Osteoblast (primary cell): ENCODE measurements around the gene GAB2. TPM values are rescaled to one million over a fixed set of nuclear protein-coding genes. Genes with fewer than 3 reads are reported as not detected.

Source experiments
- DNase-seq: peaks from one replicate; pipeline ENCODE4 v3.0.0; 2011; ENCODE audit warnings: low spot score, mixed read lengths; ENCODE audit not compliant: insufficient read length; ENCODE audit errors: missing footprints
- H2AFZ ChIP-seq: 2 replicates; pipeline ENCODE4 v1.6.0; 2011; ENCODE audit warnings: mild to moderate bottlenecking, low read length
- H3K27ac ChIP-seq: 2 replicates; pipeline ENCODE4 v1.5.1; 2011; ENCODE audit warnings: mild to moderate bottlenecking, low read depth, low read length, moderate library complexity
- H3K27me3 ChIP-seq: 2 replicates; pipeline ENCODE4 v1.6.0; 2012; ENCODE audit warnings: mild to moderate bottlenecking, control low read depth, inconsistent platforms, low read length, moderate library complexity; ENCODE audit not compliant: insufficient read depth
- H3K36me3 ChIP-seq: 2 replicates; pipeline ENCODE4 v1.5.1; 2011; ENCODE audit warnings: mild to moderate bottlenecking, low read length, control low read depth, moderate library complexity; ENCODE audit not compliant: insufficient read depth
- H3K4me1 ChIP-seq: 2 replicates; pipeline ENCODE4 v1.5.1; 2011; ENCODE audit warnings: mild to moderate bottlenecking, low read length, control low read depth, moderate library complexity; ENCODE audit not compliant: insufficient read depth
- H3K4me2 ChIP-seq: 2 replicates; pipeline ENCODE4 v1.6.0; 2011; ENCODE audit warnings: mild to moderate bottlenecking, low read length; ENCODE audit not compliant: insufficient read depth
- H3K4me3 ChIP-seq: fragments of 200-600 bp; sonication (generic); 3 replicates; pipeline ENCODE4 v1.5.1; 2012; ENCODE audit warnings: mild to moderate bottlenecking, low read length, inconsistent platforms; ENCODE audit not compliant: insufficient read depth
- H3K79me2 ChIP-seq: 2 replicates; pipeline ENCODE4 v1.6.0; 2012; ENCODE audit warnings: mild to moderate bottlenecking, low read length, control low read depth, inconsistent platforms; ENCODE audit not compliant: insufficient read depth
- H3K9me3 ChIP-seq: 2 replicates; pipeline ENCODE4 v1.5.1; 2011; ENCODE audit warnings: low read depth, low read length, control low read depth
- H4K20me1 ChIP-seq: 2 replicates; pipeline ENCODE4 v1.6.0; 2012; ENCODE audit warnings: mild to moderate bottlenecking, low read length, control low read depth; ENCODE audit not compliant: insufficient read depth
- total RNA-seq: library from RNA; depleted of rRNA; stranded (reverse); fragments of >200 nt; gene quantifications from 2 replicates; pipeline ENCODE4 v1.2.3, GENCODE V29; 2012
- TF ChIP-seq, protein P1 (sequence below): IDR thresholded peaks from 2 replicates; pipeline ENCODE4 v1.5.1; 2011; ENCODE audit warnings: mild to moderate bottlenecking, low read depth, low read length, moderate library complexity; ENCODE audit errors: extremely low read depth

Gene GAB2
- total RNA-seq, 1 donor: 18.5 TPM

DNA sequence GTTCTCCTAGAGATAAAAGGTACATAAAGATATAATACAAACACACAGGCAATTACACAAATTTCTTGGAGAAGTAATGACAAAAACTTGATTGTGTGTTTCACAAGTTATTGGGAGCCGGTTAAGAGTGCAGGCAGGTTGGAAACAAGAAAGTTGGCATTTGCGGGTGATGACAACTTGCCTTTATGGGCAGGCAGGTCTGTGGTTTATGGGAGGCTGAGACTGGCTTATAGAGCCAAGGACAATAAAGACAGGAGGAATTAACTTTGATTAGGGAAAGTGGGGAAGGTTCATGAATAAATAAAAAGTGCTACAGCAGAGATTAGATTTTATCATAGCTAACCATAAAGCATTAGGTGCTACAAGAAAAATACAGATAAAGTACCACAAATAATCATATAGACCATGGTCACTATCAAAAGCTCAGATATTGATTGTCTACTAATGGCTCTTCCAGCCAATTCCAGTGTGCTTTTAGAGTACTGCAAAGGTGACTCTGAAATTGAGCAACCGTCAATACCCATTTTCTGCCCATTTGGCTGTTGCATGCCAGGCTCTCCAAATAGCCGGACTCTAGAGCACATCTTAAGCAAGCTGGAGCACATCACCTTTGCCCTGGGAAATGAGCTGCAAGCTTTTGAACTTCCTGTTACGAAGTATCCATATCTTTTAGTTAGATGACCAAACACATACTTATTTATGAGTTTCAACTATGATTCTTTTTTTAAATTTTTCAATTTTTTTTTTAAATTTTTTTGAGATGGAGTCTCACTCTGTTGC lies 33.9 kb upstream of the GAB2 start:
- H3K9me3 ChIP-seq: no peaks in the 10 kb centered on the region
- no peaks in the 10 kb centered on the region for H3K27me3 ChIP-seq
- H3K4me1 ChIP-seq: no peaks in the 10 kb centered on the region
- H2AFZ ChIP-seq: no peak overlapping the region
- H3K27ac ChIP-seq: no peak overlapping the region
- H4K20me1 ChIP-seq: no peaks in the 10 kb centered on the region
- DNase-seq: no peak
- no peak overlapping the region for H3K4me2 ChIP-seq
- H3K79me2 ChIP-seq: no peaks in the 10 kb centered on the region
- H3K4me3 ChIP-seq: no peak overlapping the region
- TF ChIP-seq, protein P1, sequence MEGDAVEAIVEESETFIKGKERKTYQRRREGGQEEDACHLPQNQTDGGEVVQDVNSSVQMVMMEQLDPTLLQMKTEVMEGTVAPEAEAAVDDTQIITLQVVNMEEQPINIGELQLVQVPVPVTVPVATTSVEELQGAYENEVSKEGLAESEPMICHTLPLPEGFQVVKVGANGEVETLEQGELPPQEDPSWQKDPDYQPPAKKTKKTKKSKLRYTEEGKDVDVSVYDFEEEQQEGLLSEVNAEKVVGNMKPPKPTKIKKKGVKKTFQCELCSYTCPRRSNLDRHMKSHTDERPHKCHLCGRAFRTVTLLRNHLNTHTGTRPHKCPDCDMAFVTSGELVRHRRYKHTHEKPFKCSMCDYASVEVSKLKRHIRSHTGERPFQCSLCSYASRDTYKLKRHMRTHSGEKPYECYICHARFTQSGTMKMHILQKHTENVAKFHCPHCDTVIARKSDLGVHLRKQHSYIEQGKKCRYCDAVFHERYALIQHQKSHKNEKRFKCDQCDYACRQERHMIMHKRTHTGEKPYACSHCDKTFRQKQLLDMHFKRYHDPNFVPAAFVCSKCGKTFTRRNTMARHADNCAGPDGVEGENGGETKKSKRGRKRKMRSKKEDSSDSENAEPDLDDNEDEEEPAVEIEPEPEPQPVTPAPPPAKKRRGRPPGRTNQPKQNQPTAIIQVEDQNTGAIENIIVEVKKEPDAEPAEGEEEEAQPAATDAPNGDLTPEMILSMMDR: no peak
- no peaks in the 10 kb centered on the region for H3K36me3 ChIP-seq

DNA sequence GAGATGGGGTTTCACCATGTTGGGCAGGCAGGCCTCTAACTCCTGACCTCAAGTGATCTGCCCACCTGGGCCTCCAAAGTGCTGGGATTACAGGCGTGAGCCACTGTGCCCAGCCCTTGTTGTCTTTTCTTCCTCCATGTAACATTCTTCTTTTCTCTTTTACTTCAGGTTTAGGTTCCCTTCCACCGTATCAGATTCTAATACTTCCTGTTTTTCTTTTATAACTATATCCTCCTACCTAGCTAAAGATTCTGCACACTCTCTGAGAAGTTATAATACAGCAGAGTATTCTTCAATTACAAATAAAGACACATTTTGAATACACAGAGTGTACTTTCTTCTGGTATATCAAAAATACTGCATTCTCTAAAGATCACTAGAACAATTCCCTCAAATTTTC lies 33.2 kb upstream of the GAB2 start:
- no peaks in the 10 kb centered on the region for H4K20me1 ChIP-seq
- no peak overlapping the region for H3K4me3 ChIP-seq
- no peaks in the 10 kb centered on the region for H3K79me2 ChIP-seq
- H3K4me2 ChIP-seq: no peak overlapping the region
- H3K27me3 ChIP-seq: no peaks in the 10 kb centered on the region
- H3K9me3 ChIP-seq: no peaks in the 10 kb centered on the region
- TF ChIP-seq, protein P1: no peak
- H3K36me3 ChIP-seq: no peaks in the 10 kb centered on the region
- DNase-seq: no peak
- H2AFZ ChIP-seq: no peak overlapping the region
- H3K4me1 ChIP-seq: no peaks in the 10 kb centered on the region
- no peak overlapping the region for H3K27ac ChIP-seq

DNA sequence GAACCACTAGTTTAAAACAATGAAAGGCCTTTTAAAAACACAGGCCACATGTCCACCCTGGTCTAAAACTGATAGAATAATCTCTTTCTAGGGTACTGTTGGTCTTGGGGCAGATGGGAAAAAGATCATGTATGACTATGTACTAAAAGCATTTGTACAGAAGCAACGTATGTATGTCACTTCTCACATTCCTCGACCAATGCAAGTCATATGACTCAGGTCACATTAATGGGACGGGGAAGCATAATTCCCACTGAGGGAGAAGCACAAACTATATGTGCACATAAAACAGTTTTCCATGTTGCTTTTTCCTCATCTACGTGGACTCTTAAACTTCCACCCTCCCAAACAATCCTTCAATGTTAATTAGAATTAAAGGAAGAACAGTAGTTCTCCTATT lies 32.2 kb upstream of the GAB2 start:
- H2AFZ ChIP-seq: no peak overlapping the region
- H3K27me3 ChIP-seq: no peaks in the 10 kb centered on the region
- no peaks in the 10 kb centered on the region for H3K36me3 ChIP-seq
- H3K27ac ChIP-seq: peak overlapping the region; percentile 17
- TF ChIP-seq, protein P1: no peak
- H3K9me3 ChIP-seq: no peaks in the 10 kb centered on the region
- H3K4me3 ChIP-seq: no peak overlapping the region
- peak; percentile 62 for DNase-seq
- H4K20me1 ChIP-seq: no peaks in the 10 kb centered on the region
- H3K79me2 ChIP-seq: no peaks in the 10 kb centered on the region
- no peaks in the 10 kb centered on the region for H3K4me1 ChIP-seq
- no peak overlapping the region for H3K4me2 ChIP-seq

DNA sequence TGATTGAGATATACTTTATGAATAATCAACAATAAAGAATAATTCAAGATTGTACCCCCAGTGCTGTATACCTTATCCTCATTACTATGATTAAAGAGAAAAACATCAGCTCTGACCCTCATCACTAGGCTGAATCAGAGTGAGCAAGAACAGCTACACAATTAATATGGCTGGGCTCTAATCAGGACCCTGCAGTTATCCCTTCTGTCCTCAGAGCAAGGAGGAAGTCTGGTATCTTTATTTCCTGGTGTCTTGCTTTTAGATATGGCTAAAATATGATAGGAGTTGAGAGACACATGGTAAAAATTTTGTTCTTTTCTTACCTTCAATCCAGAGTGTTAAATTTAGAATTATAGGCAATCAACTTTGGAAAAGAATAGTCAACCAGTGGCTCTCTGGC lies 28.6 kb upstream of the GAB2 start:
- H3K79me2 ChIP-seq: no peaks in the 10 kb centered on the region
- no peaks in the 10 kb centered on the region for H3K27me3 ChIP-seq
- H3K4me2 ChIP-seq: no peak overlapping the region
- no peak for DNase-seq
- no peaks in the 10 kb centered on the region for H3K4me1 ChIP-seq
- no peak overlapping the region for H2AFZ ChIP-seq
- no peak overlapping the region for H3K27ac ChIP-seq
- no peaks in the 10 kb centered on the region for H4K20me1 ChIP-seq
- TF ChIP-seq, protein P1: no peak
- H3K9me3 ChIP-seq: no peaks in the 10 kb centered on the region
- H3K4me3 ChIP-seq: no peak overlapping the region
- peaks cover 5% of the 10 kb centered on the region for H3K36me3 ChIP-seq
